HG02610 (cell line): ENCODE data around the gene PEX3.

Experiments used
- ATAC-seq: cut with Tn5 transposase; IDR thresholded peaks from one replicate; pipeline ENCODE4 v1.9.1; 2021; ENCODE audit warnings: mild to moderate bottlenecking, moderate library complexity; ENCODE audit not compliant: unreplicated experiment

PEX3 gene

GRCh38 chr6:143450453-143451371 is at the start of gene PEX3, which contains the start of gene ADAT2:
Gene PEX3, plus strand, starts transcription at chr6:143450805. Its CDS starts 238 bp downstream, at chr6:143451043.
Gene ADAT2, minus strand, starts transcription at chr6:143450695. Its CDS starts 37 bp downstream, at chr6:143450658.
- peak; percentile 99 for ATAC-seq

- no peak for ATAC-seq
Measured at GRCh38 chr6:143401068-143401446, 49.5 kb upstream of the PEX3 start.

DNA sequence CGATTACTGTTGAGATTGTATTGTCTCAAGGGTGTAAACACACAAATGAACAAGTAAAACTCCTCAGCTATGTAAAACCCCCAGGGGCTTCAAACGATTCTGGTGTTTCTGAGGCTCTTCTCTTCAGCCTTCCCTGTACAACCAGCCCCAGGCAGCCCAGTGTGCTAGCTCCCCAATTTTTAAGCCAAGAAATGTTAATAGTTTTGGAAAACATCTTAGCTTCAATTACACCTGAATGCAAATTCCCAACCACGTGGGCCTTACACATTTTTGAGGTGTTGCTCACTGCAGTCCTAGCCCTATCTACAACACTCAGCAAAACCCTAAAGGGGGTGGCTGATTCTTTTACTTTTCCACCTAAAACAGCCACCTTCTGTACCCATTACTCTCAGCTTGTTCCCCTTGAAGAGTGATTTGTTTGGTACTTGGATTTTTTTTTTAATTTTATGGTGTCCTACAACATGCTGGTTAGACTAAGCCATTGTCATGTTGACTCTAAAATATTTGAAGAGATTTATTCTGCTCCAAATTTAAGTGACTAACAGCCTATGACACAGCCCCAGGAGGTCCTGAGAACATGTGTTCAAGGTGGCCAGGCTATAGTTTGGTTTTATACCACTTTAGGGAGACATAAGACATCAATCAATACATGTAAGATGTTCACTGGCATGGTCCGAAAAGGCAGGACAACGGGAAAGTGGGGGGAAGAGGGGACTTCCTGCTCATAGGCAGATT is 48.8 kb upstream of the PEX3 start:
- ATAC-seq: no peak

- no peak for ATAC-seq
Measured at GRCh38 chr6:143402721-143403336, 47.8 kb upstream of the PEX3 start.

DNA sequence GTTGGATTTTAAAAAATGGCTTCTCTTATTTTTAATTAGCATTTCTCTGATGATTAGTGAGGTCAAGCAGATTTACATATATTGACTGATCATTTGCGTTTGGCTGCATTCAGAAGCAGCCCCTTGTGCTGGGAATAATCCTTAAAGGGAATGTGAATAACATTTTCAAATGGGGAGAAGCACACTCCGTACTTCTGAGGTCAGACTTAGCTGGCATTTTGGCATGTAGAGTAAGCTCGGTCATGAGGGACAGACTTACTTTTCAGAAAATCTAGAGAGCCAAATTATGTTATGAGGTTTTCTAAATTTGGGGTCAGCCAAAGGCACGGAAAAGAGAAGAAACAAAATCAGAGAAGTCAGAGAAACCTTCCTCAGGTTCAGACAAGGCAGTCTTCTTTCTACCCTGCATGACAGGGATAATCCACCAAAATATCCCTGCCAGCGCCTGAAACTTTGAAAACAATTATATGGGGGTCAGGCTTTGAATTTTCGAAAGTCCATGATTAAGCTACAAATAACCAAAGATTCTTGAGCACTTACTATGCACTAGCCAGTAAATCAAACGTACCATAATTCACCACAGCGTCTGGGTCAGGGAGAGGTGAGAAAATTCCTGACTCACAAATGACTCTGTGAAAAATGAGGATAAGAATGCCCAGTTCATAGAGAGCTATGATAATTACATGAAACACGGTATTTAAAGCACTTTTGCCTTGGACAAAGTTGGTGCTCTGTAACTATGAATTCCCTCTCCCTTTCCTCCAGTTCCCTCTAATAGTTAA is 45.0 kb upstream of the PEX3 start:
- no peak for ATAC-seq

DNA sequence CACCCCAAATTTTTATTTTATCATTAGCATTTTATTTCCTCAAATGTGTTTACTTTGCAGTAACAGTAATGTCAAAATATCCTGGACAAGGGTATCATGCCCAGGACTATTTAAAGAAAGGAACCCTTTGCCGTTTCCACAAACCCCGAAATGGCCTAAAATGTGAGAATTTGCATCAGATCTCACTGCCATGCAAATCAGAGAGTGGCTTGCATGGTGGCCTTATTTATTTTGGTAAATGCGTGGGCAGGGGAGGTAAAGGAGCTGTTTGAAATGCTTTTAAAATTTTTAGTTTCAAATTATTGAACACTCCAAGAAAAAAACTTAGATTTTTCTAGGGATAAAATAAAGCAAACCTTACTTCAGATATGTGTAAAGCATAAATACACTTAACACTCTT is 43.9 kb upstream of the PEX3 start:
- no peak for ATAC-seq

GRCh38 chr6:143408151-143408786 is 42.3 kb upstream of the PEX3 start:
- no peak for ATAC-seq

GRCh38 chr6:143408787-143409162 is 41.8 kb upstream of the PEX3 start:
- ATAC-seq: no peak

DNA sequence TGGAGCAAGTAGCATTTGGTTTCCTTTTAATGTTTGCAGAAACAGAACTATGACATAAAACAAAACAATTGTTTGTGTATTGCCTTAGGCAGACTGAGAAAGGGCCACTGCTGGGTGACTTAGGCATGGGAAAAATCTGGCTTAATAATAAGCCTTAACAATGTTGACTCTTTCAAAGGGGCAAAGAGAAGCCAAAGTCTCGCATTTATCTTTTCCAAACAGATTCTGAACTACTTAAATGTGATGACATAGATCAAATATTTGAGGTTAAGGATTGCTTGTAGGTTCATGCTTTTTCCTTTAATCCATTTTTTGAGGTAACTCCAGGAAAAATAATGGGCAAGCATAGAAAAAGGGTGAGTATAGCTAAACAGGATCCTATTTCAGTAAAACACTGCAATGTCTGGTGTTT is 39.7 kb upstream of the PEX3 start:
- no peak for ATAC-seq

DNA sequence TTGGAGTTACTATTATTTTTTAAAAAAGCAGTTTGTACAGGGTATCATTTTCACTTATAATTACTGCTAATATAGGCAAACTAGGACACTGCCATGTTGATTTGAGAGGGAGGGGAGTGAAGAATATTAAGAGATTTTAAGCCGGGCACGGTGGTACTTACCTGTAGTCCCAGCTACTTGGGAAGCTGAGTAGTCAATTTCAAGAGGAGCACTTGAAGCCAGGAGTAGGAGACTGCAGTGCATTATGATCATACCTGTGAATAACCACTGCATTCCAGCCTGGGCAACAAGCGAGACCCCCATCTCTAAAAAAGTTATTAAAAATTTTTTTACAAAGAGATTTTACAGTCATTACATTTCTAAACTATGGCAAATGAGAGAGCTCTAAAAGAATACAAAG is 35.8 kb upstream of the PEX3 start:
- no peak for ATAC-seq

DNA sequence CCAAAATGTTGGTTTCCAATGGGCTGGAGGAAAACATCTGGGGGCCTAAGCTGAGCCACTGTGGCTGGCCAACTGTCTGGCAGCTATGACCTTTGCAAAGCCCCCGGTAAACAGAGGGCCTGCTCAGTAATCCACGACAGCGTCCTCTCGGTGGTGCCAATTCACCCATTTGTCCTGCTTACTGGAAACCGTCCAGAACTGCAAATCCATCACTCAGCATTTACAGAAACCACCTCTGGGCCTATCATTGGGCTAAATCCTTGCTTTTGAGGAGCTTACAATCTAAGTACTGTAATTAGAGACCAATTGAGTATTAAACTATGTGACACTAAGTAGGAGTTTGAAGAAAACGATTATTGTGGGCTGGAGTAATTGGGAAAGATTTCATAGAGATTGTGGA is 31.1 kb upstream of the PEX3 start:
- no peak for ATAC-seq

DNA sequence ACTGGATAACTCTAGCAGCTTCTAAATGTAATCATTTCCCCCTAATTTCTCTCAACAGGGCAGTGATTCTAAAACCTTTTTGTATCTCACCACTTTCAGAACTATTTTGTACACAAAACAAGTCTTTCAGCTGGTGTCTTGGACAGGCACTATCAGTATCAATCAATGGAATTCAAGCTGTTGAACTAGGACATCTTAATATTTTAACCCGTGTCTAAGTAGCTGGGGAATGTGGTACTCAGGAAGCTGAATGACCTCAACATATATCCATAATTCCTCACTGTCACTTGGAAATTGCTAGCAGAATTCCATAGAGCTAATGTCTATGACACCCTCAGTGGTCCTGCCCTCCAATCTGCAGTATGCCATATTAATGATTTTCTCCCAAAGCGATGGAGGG is 24.6 kb upstream of the PEX3 start:
- no peak for ATAC-seq

DNA sequence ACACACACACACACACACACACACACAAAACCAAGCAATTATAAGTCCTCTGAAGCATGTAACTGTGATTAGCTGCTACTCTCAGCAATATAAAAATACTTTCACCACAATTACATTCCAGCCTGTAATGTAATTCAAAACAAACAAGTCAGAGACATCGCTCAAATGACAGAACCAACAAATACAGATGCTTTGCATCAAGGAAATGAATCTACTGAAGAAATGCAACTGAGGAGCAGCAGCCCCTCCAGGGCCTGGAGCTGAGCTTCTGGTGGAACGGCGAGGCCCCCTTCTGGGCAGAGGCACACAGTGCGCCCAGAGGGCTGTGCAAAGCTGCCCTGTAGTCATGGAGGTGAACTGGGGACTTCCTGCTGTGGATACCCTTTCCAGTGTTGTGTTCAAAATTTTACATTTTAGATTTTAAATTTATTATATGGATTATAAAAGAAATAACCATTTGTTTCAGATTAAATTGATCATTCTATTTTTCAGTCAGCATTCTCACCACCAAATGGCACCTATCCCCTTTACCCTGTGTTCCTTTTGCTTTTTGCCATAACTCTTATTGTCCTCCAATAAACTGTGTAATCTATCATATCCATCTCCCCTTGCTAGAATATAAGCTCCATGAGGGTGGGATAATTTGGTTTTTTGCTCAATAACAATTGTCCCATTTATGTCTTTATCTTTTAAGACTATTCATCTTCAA is 23.3 kb upstream of the PEX3 start:
- ATAC-seq: peak; percentile 100

DNA sequence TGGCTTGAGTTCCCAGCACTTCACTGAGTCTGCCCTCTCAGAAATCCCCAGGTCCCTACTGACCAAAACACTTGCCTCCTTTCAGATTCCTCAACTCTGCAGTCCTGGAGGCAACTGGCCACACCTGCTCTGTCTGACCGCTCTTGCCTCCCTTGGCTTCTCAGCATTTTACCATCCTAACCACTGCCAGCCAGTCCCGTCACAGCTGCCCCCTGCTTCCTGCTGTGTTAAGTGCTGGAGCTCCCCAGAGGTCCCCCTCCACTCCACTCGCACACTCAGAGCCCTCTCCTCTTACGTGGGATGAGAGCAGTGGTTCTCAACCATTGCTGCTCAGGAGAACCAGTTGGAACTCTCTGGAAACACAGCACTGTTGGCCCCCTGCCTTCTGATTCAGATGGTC is 20.6 kb upstream of the PEX3 start:
- ATAC-seq: no peak

GRCh38 chr6:143431226-143431625 is 19.4 kb upstream of the PEX3 start:
- no peak for ATAC-seq

GRCh38 chr6:143432588-143432987 is 18.0 kb upstream of the PEX3 start:
- no peak for ATAC-seq

DNA sequence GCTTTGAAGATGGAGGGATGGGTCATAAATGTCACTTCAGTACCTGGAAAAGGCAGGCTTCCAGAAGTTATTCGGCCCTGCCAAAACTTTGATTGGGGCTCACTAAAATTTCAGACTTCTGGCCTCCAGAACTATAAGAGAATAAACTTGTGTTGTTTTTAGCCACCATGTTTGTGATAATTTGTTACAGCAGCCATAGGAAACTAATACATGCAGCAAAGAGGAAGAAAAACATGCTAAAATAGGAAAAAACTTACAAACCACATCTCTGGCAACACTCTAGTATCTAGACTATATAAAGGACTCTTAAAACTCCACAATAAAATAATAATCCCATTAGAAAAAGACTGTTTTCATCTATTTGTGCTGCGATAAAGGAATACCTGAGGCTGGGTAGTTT is 9.6 kb upstream of the PEX3 start:
- no peak for ATAC-seq

DNA sequence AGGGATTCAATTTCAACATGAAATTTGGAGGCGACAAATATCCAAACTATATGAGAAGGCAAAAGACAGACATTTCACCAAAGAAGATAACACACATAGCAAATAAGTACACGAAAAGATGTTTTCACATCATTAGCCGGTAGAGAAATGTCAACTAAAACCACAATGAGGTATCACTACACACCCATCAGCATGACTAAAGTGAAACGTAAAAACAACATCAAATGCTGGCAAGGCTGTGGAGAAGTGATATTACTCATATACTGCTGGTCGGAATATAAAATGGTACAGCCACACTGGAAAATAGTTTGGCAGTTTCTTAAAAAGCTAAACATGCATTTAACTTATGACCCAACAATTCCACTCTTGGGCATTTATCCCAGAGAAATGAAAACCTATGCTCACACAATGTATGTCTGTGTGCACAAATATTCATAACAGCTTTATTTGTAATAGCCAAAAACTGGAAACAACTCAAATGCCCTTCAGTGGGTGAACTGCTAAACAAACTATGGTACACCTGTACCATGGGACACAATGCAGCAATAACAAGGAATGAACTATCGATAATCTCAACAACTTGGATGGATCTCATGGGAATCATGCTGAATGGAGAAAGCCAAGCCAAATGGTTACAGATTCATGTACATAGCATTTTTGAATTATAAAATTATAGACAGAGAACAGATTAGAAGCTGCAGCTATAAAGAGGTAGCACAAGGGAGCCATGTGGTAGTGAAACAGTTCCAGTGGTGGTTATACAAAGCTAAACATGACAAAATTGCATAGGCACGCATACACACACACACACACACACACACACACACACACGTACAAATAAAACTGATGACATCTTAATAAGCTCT is 8.7 kb upstream of the PEX3 start:
- ATAC-seq: no peak

GRCh38 chr6:143443096-143443495 is 7.5 kb upstream of the PEX3 start:
- no peak for ATAC-seq
